H1 (cell line): Measurements from ENCODE around the gene ABCA1. TPM values are rescaled to one million over a fixed set of nuclear protein-coding genes. Genes with fewer than 3 reads are reported as not detected.

Source experiments
- MAFK ChIP-seq: IDR thresholded peaks from 2 replicates; pipeline ENCODE4 v1.6.1; 2012; ENCODE audit warnings: low read depth, mild to moderate bottlenecking, improper control_type of control experiment, low read length
- RXRA ChIP-seq: IDR thresholded peaks from 2 replicates; pipeline ENCODE4 v1.6.1; 2011; ENCODE audit warnings: low read depth, mild to moderate bottlenecking, low read length, moderate library complexity; ENCODE audit not compliant: insufficient read depth
- SRF ChIP-seq: IDR thresholded peaks from 2 replicates; pipeline ENCODE4 v1.6.1; 2011; ENCODE audit warnings: mild to moderate bottlenecking, low read depth, low read length, moderate library complexity
- TEAD4 ChIP-seq: IDR thresholded peaks from 2 replicates; pipeline ENCODE4 v1.6.1; 2012; ENCODE audit warnings: low read depth, low read length, inconsistent platforms, mixed read lengths
- polyA plus RNA-seq, 7 experiments: library from polyadenylated mRNA; depleted of rRNA in 3 of 7; stranded (reverse) in 5 of 7; unstranded in 2 of 7; fragments of >200 nt in 5 of 7; fragments of 200-250 nt in 2 of 7; gene quantifications; 1 replicate in 5 of 7; 2 replicates in 1 of 7; 4 replicates in 1 of 7; pipeline versions ENCODE4 v1.2.1 to v1.2.3, GENCODE V29; 2011 to 2013; ENCODE audit warnings: missing spikeins in 2 of 7, mixed read lengths in 2 of 7
- total RNA-seq: library from RNA; stranded (reverse); fragmentation: NEBNext Ultra II Directional; extraction: Animal tissue kit (Norgen Biotek cat#: 25700); gene quantifications from 2 replicates; pipeline ENCODE4 v1.2.1, GENCODE V29; 2021
- TF ChIP-seq, protein P1 (sequence below): IDR thresholded peaks from 2 replicates; pipeline ENCODE4 v1.6.1; 2011; ENCODE audit warnings: low read depth, mild to moderate bottlenecking, low read length; ENCODE audit not compliant: insufficient read depth

Gene ABCA1
- total and polyA plus RNA-seq, 2 of the 8 experiments (the other 6 are each of a cell fraction or from before 2014, with no cell fraction given), result 6.9 to 7.8 TPM

DNA sequence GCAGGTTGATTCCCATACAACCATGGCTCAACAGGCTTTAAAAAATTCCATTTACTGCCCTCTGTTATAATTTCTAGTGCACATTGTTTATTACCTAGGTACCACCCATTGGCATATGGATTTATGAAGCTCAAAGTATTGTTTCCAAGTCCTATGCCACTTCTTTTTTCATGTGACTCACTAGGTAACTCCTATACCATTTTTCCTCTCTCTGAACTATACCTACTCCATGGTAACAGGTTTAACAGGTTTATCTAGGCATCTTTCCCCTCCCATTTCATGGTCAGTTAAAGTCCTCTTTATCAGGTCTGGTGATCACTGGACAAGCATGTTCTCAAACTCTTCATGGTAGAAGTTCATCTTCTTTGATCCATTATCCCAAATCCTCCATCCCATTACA, 49.6 kb upstream of the ABCA1 start (continued):
- TF ChIP-seq RXRA, result no peak
- TF ChIP-seq, protein P1, sequence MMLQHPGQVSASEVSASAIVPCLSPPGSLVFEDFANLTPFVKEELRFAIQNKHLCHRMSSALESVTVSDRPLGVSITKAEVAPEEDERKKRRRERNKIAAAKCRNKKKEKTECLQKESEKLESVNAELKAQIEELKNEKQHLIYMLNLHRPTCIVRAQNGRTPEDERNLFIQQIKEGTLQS, result no peak
- no peak for TF ChIP-seq TEAD4
- no peak for TF ChIP-seq MAFK
- no peak for TF ChIP-seq SRF
